ENCODE measurements around the gene DDX39B. TPM values are rescaled to one million over a fixed set of nuclear protein-coding genes. Genes with fewer than 3 reads are reported as not detected.

Gene DDX39B
- total and polyA plus RNA-seq, 2 donors (not counting 3 experiments of a cell fraction or from before 2014, with no cell fraction given): 453 to 766 TPM

- no peak for DNase-seq (ENCODE audit: low read depth, low spot score)
- Histone ChIP-seq H3K9me3 (replicated peaks; ENCODE audit: control insufficient read depth, insufficient read depth, low read length) (no peaks in the 10 kb centered on the region), H3K9me1 (replicated peaks; ENCODE audit: control insufficient read depth, extremely low read depth, insufficient read depth, low read length) (no peaks in the 10 kb centered on the region), H3K79me2 (ENCODE audit: control insufficient read depth, insufficient read depth, low read length) (no peaks in the 10 kb centered on the region), H3K9ac (replicated peaks; ENCODE audit: extremely low read depth, insufficient read depth, low read length) (no peak overlapping the region), H3K27ac (ENCODE audit: insufficient read depth, low read depth, low read length) (no peak overlapping the region), H2AFZ (ENCODE audit: low read depth, low read length) (peak overlapping the region; percentile 15), H3K4me2 (ENCODE audit: insufficient read depth, low read length) (no peak overlapping the region), H3K27me3 (ENCODE audit: control insufficient read depth in 2 of 2, insufficient read depth in 2 of 2, low read length in 2 of 2) (no peaks in the 10 kb centered on the region), H4K20me1 (replicated peaks; ENCODE audit: control insufficient read depth, extremely low read depth, insufficient read depth, low read length) (no peaks in the 10 kb centered on the region), H3K4me1 (ENCODE audit: control insufficient read depth, extremely low read depth, insufficient read depth, low read length) (no peaks in the 10 kb centered on the region), H3K36me3 (ENCODE audit: control insufficient read depth in 2 of 2, extremely low read depth in 1 of 2, insufficient read depth in 2 of 2, low read length in 2 of 2) (no peaks in the 10 kb centered on the region), H3K4me3 (replicated peaks in 1 of 3; ENCODE audit: insufficient read depth in 1 of 3, low read depth in 1 of 3, low read length in 3 of 3) (no peak overlapping the region)
- ChIA-PET CTCF (interaction anchor here (17.0 to 32.6 kb wide), 2 partner anchors 8 to 32 kb away, joined by 286 to 1517 read pairs; partner anchors contain the start of genes ATP6V1G2, DDX39B, NCR3 and NFKBIL1), POLR2A (interaction anchor here (1.6 kb wide), 1 partner anchor 7 kb away, joined by 5 read pairs; no protein-coding TSS in a partner anchor)
- intact Hi-C loops (cut with micrococcal nuclease): no loop called here
- no peak for FAIRE-seq
- BruUV-seq (replicated peaks): no TSS peak
- TF ChIP-seq POLR2A (IDR thresholded peaks at IDR 0.05; ENCODE audit: low read depth, low read length) (no peak), CTCF (IDR thresholded peaks at IDR 0.05; ENCODE audit: extremely low read depth in 1 of 2, insufficient read depth in 1 of 2, low read depth in 1 of 2, low read length in 2 of 2) (no peak), JUN (IDR thresholded peaks at IDR 0.05; ENCODE audit: borderline replicate concordance, insufficient read depth, insufficient read length, low read depth) (no peak), GATA2 (IDR thresholded peaks at IDR 0.05; ENCODE audit: insufficient read depth, insufficient read length, low read depth, low read length) (no peak), POLR2AphosphoS5 (IDR thresholded peaks at IDR 0.05; ENCODE audit: insufficient read depth, low read depth, low read length) (no peak), MYC (IDR thresholded peaks at IDR 0.05; ENCODE audit: low read depth, low read length) (no peak), FOS (IDR thresholded peaks at IDR 0.05; ENCODE audit: borderline replicate concordance, insufficient read depth, low read length) (no peak), MAX (IDR thresholded peaks at IDR 0.05; ENCODE audit: insufficient read depth, insufficient read length) (no peak), EZH2 (IDR thresholded peaks at IDR 0.05; ENCODE audit: borderline replicate concordance, low read depth, low read length, severe bottlenecking) (no peak)
- dilution Hi-C loops (cut with MboI; ENCODE audit: extremely low pct_ligation_motif_present, low sequenced_read_pairs): no loop called here
These were observed 46.3 kb upstream of the DDX39B start for GRCh38 chr6:31587791-31588777.

Measured in endothelial cell of umbilical vein (primary cell).